H1 (cell line): ENCODE results near the gene TOMM34. TPM values are rescaled to one million over a fixed set of nuclear protein-coding genes. Genes with fewer than 3 reads are reported as not detected.

Experiments used
- CTCF ChIA-PET: fragments of 300-600 bp; sonication (Branson Sonifier 250); formaldehyde crosslinking; loops from one replicate; lab custom pipeline; 2021; ENCODE audit not compliant: partially characterized antibody; lab: Charles Lee
- POLR2A ChIA-PET: fragments of 300-600 bp; sonication (Branson Sonifier 250); formaldehyde crosslinking; loops from one replicate; lab custom pipeline; 2021; ENCODE audit warnings: inconsistent platforms; ENCODE audit not compliant: partially characterized antibody; lab: Charles Lee
- DNase-seq, 2 experiments: peaks; one replicate each; pipeline versions ENCODE4 v3.0.0 to v3.0.0-alpha.2; 2010 to 2022; ENCODE audit warnings: low spot score in 2 of 2, low read depth in 1 of 2, mixed read lengths in 1 of 2
- FAIRE-seq: peaks from 2 replicates; lab custom pipeline; 2011; peaks lifted over from hg19 to GRCh38; lab: Jason Lieb, UNC
- H2AFZ ChIP-seq: 2 replicates; pipeline ENCODE4 v1.8.1; 2012; ENCODE audit warnings: low read length, inconsistent platforms
- H2AK5ac ChIP-seq: 2 replicates; pipeline ENCODE4 v1.6.1; 2013; ENCODE audit warnings: low read depth, low read length
- H2BK120ac ChIP-seq: replicated peaks from 2 replicates; pipeline ENCODE3; 2013; ENCODE audit warnings: low read depth, low read length, inconsistent platforms
- H2BK12ac ChIP-seq: 2 replicates; pipeline ENCODE4 v1.6.1; 2013; ENCODE audit warnings: low read depth, low read length
- H2BK15ac ChIP-seq: 2 replicates; pipeline ENCODE4 v1.6.1; 2013; ENCODE audit warnings: low read length
- H2BK20ac ChIP-seq: 2 replicates; pipeline ENCODE4 v1.6.1; 2013; ENCODE audit warnings: low read length
- H2BK5ac ChIP-seq: 2 replicates; pipeline ENCODE4 v1.6.1; 2013; ENCODE audit warnings: low read depth, low read length
- H3K14ac ChIP-seq: 2 replicates; pipeline ENCODE4 v1.6.1; 2013; ENCODE audit warnings: inconsistent platforms; ENCODE audit not compliant: insufficient read length
- H3K18ac ChIP-seq: 2 replicates; pipeline ENCODE4 v1.6.1; 2013; ENCODE audit warnings: low read length; ENCODE audit errors: extremely low read depth
- H3K23ac ChIP-seq: 2 replicates; pipeline ENCODE4 v1.6.1; 2013; ENCODE audit warnings: inconsistent platforms; ENCODE audit not compliant: insufficient read length
- H3K23me2 ChIP-seq: 2 replicates; pipeline ENCODE4 v1.6.1; 2013; ENCODE audit warnings: low read depth, low read length
- H3K27ac ChIP-seq: 2 replicates; pipeline ENCODE4 v1.6.1; 2011; ENCODE audit warnings: low read depth, low read length, inconsistent platforms
- H3K27me3 ChIP-seq, 4 experiments: replicated peaks in 1 of 4; 1 replicate in 1 of 4; 2 replicates in 3 of 4; pipeline versions ENCODE4 v1.6.1 to v1.8.1; 2011 to 2013; ENCODE audit warnings: low read length in 3 of 4, mild to moderate bottlenecking in 3 of 4, inconsistent platforms in 2 of 4, mixed read lengths in 2 of 4, moderate library complexity in 1 of 4; ENCODE audit not compliant: control insufficient read depth in 3 of 4, insufficient read depth in 3 of 4; ENCODE audit errors: extremely low read depth in 1 of 4
- H3K36me3 ChIP-seq, 4 experiments: 2 replicates each; pipeline versions ENCODE4 v1.6.1 to v1.8.1; 2011 to 2013; ENCODE audit warnings: mild to moderate bottlenecking in 4 of 4, low read length in 3 of 4, moderate library complexity in 2 of 4, control low read depth in 1 of 4, inconsistent platforms in 1 of 4; ENCODE audit not compliant: insufficient read depth in 4 of 4, control insufficient read depth in 2 of 4
- H3K4ac ChIP-seq: replicated peaks from 2 replicates; pipeline ENCODE3; 2013; ENCODE audit warnings: low read length, low read depth, mixed read lengths, inconsistent platforms; ENCODE audit not compliant: insufficient read length
- H3K4me1 ChIP-seq, 4 experiments: replicated peaks in 1 of 4; 1 replicate in 1 of 4; 2 replicates in 3 of 4; pipeline versions ENCODE4 v1.6.1 to v1.8.1; 2011 to 2013; ENCODE audit warnings: low read length in 3 of 4, inconsistent platforms in 2 of 4, mixed read lengths in 1 of 4; ENCODE audit not compliant: insufficient read depth in 4 of 4, control insufficient read depth in 3 of 4
- H3K4me2 ChIP-seq, 2 experiments: 2 replicates each; pipeline versions ENCODE4 v1.6.1 to v1.8.1; 2011 to 2013; ENCODE audit warnings: low read depth in 2 of 2, low read length in 2 of 2, control low read depth in 1 of 2, inconsistent platforms in 1 of 2, mild to moderate bottlenecking in 1 of 2; ENCODE audit not compliant: insufficient read depth in 1 of 2
- H3K4me3 ChIP-seq, 4 experiments: fragments of 200-600, 300-600 bp in 1 of 4; sonication (generic), shearing (Covaris generic), sonication (Bioruptor Twin) in 1 of 4; 2 replicates each; pipeline versions ENCODE4 v1.5.1 to v1.8.1; 2011 to 2016; ENCODE audit warnings: low read length in 4 of 4, low read depth in 3 of 4, control low read depth in 2 of 4, inconsistent platforms in 2 of 4, mild to moderate bottlenecking in 2 of 4, mixed read lengths in 1 of 4, moderate library complexity in 1 of 4; ENCODE audit not compliant: insufficient read depth in 2 of 4; ENCODE audit errors: extremely low read depth in 1 of 4
- H3K56ac ChIP-seq: replicated peaks from 2 replicates; pipeline ENCODE3; 2013; ENCODE audit warnings: low read depth, mild to moderate bottlenecking, mixed read lengths, low read length, inconsistent platforms; ENCODE audit not compliant: insufficient read length
- H3K79me1 ChIP-seq: 2 replicates; pipeline ENCODE4 v1.6.1; 2013; ENCODE audit warnings: low read depth, low read length, control low read depth
- H3K79me2 ChIP-seq, 2 experiments: 2 replicates each; pipeline versions ENCODE4 v1.6.1 to v1.8.1; 2012 to 2013; ENCODE audit warnings: low read length in 2 of 2, mild to moderate bottlenecking in 2 of 2, inconsistent platforms in 1 of 2; ENCODE audit not compliant: insufficient read depth in 2 of 2, control insufficient read depth in 1 of 2
- H3K9ac ChIP-seq, 4 experiments: replicated peaks in 1 of 4; 1 replicate in 1 of 4; 2 replicates in 3 of 4; pipeline versions ENCODE4 v1.6.1 to v1.8.1; 2011 to 2013; ENCODE audit warnings: low read depth in 3 of 4, low read length in 3 of 4, control low read depth in 2 of 4, mild to moderate bottlenecking in 2 of 4, moderate library complexity in 2 of 4, inconsistent platforms in 1 of 4; ENCODE audit errors: extremely low read depth in 1 of 4
- H3K9me3 ChIP-seq, 2 experiments: 2 replicates each; pipeline versions ENCODE4 v1.6.1 to v1.8.1; 2012 to 2013; ENCODE audit warnings: mild to moderate bottlenecking in 2 of 2, moderate library complexity in 2 of 2, control low read depth in 1 of 2, inconsistent platforms in 1 of 2, low read depth in 1 of 2, low read length in 1 of 2, mixed read lengths in 1 of 2; ENCODE audit not compliant: insufficient read depth in 2 of 2
- H4K20me1 ChIP-seq, 2 experiments: replicated peaks in 1 of 2; 2 replicates each; pipeline versions ENCODE3 to v1.8.1; 2011 to 2013; ENCODE audit warnings: inconsistent platforms in 2 of 2, low read length in 2 of 2, mild to moderate bottlenecking in 1 of 2; ENCODE audit not compliant: insufficient read depth in 2 of 2, control insufficient read depth in 1 of 2
- H4K5ac ChIP-seq: 2 replicates; pipeline ENCODE4 v1.6.1; 2013; ENCODE audit warnings: low read length, low read depth, mixed read lengths, inconsistent platforms; ENCODE audit not compliant: insufficient read length
- H4K8ac ChIP-seq: 2 replicates; pipeline ENCODE4 v1.8.0; 2013; ENCODE audit warnings: mild to moderate bottlenecking, moderate library complexity, low read length, inconsistent platforms; ENCODE audit not compliant: insufficient read depth; ENCODE audit errors: extremely low read depth
- H4K91ac ChIP-seq: replicated peaks from 2 replicates; pipeline ENCODE3; 2013; ENCODE audit warnings: low read length, mixed read lengths, inconsistent platforms; ENCODE audit not compliant: insufficient read length
- BACH1 ChIP-seq: IDR thresholded peaks from 2 replicates; pipeline ENCODE4 v1.6.1; 2012; ENCODE audit warnings: low read length, improper control_type of control experiment
- BCL11A ChIP-seq, 2 experiments: IDR thresholded peaks; one replicate each; pipeline ENCODE4 v1.6.1; 2011; ENCODE audit warnings: low read depth in 2 of 2, low read length in 2 of 2, mild to moderate bottlenecking in 2 of 2
- CBX8 ChIP-seq: fragments of 300-800, 300-1000 bp; sonication (generic); IDR thresholded peaks from 2 replicates; pipeline ENCODE4 v1.7.1; 2016; ENCODE audit warnings: low read depth, low read length, borderline replicate concordance
- FOSL1 ChIP-seq: IDR thresholded peaks from 2 replicates; pipeline ENCODE4 v1.6.1; 2011; ENCODE audit warnings: mild to moderate bottlenecking, low read depth, low read length, moderate library complexity; ENCODE audit not compliant: insufficient read depth
- GABPA ChIP-seq: IDR thresholded peaks from 2 replicates; pipeline ENCODE4 v1.6.1; 2011; ENCODE audit warnings: mild to moderate bottlenecking, low read length, moderate library complexity, borderline replicate concordance; ENCODE audit not compliant: insufficient read depth
- HDAC2 ChIP-seq, 2 experiments: fragments of 300-600 bp in 1 of 2; sonication (generic) in 1 of 2; IDR thresholded peaks; 2 replicates each; pipeline ENCODE4 v1.6.1; 2011 to 2012; ENCODE audit warnings: low read depth in 2 of 2, low read length in 2 of 2, mild to moderate bottlenecking in 2 of 2, moderate library complexity in 2 of 2, borderline replicate concordance in 1 of 2, inconsistent platforms in 1 of 2
- MAFK ChIP-seq: IDR thresholded peaks from 2 replicates; pipeline ENCODE4 v1.6.1; 2012; ENCODE audit warnings: low read depth, mild to moderate bottlenecking, improper control_type of control experiment, low read length
- RAD21 ChIP-seq, 2 experiments: IDR thresholded peaks in 1 of 2; conservative IDR thresholded peaks in 1 of 2; 2 replicates each; pipeline ENCODE4 v1.6.1; 2011; ENCODE audit warnings: low read depth in 2 of 2, low read length in 2 of 2, improper control_type of control experiment in 1 of 2, inconsistent platforms in 1 of 2, mild to moderate bottlenecking in 1 of 2, moderate library complexity in 1 of 2
- RBBP5 ChIP-seq: IDR thresholded peaks from 2 replicates; pipeline ENCODE4 v1.7.1; 2012; ENCODE audit warnings: low read depth, mild to moderate bottlenecking, inconsistent platforms, low read length, moderate library complexity, borderline replicate concordance
- SP1 ChIP-seq: IDR thresholded peaks from 2 replicates; pipeline ENCODE4 v1.6.1; 2011; ENCODE audit warnings: low read depth, low read length
- SP2 ChIP-seq: IDR thresholded peaks from 2 replicates; pipeline ENCODE4 v1.6.1; 2012; ENCODE audit warnings: mild to moderate bottlenecking, low read length, inconsistent platforms
- USF2 ChIP-seq: IDR thresholded peaks from 2 replicates; pipeline ENCODE4 v1.6.1; 2011; ENCODE audit warnings: low read length, improper control_type of control experiment
- WGBS, 2 experiments: shearing (Covaris generic) in 1 of 2; methylation state at CpG; one replicate each; pipeline versions ENCODE4 v1.1.6 to v1.1.7; 2013 to 2015; ENCODE audit warnings: low lambda C conversion rate in 2 of 2, mixed read lengths in 2 of 2, inconsistent platforms in 1 of 2, low coverage in 1 of 2, missing lambda C conversion rate in 1 of 2; ENCODE audit not compliant: insufficient replicate concordance in 2 of 2, insufficient coverage in 1 of 2, insufficient read length in 1 of 2; ENCODE audit errors: extremely low coverage in 1 of 2, missing lambda C conversion rate in 1 of 2; 5-methylcytosine and 5-hydroxymethylcytosine counted together
- polyA plus RNA-seq, 7 experiments: library from polyadenylated mRNA; depleted of rRNA in 3 of 7; stranded (reverse) in 5 of 7; unstranded in 2 of 7; fragments of >200 nt in 5 of 7; fragments of 200-250 nt in 2 of 7; gene quantifications; 1 replicate in 5 of 7; 2 replicates in 1 of 7; 4 replicates in 1 of 7; pipeline versions ENCODE4 v1.2.1 to v1.2.3, GENCODE V29; 2011 to 2013; ENCODE audit warnings: missing spikeins in 2 of 7, mixed read lengths in 2 of 7
- total RNA-seq: library from RNA; stranded (reverse); fragmentation: NEBNext Ultra II Directional; extraction: Animal tissue kit (Norgen Biotek cat#: 25700); gene quantifications from 2 replicates; pipeline ENCODE4 v1.2.1, GENCODE V29; 2021

TOMM34 gene
- total and polyA plus RNA-seq, 2 of the 8 experiments (the other 6 are each of a cell fraction or from before 2014, with no cell fraction given) = 32.1 to 35.1 TPM

GRCh38 chr20:44918761-44919160 lies 41.4 kb downstream of the TOMM34 start:
- FAIRE-seq (no peak), DNase-seq (no peak)
- H2AK5ac ChIP-seq = no peak overlapping the region
- H3K56ac ChIP-seq = no peak overlapping the region
- no peak overlapping the region for H2BK5ac ChIP-seq
- CTCF ChIA-PET = interaction anchor here (0.8 to 1.2 kb wide), 3 partner anchors 23 to 45 kb away, joined by 3 read pairs; no protein-coding TSS in a partner anchor
- no peak overlapping the region for H3K27ac ChIP-seq
- no peak overlapping the region for H4K5ac ChIP-seq
- H4K8ac ChIP-seq = no peak overlapping the region
- no peak overlapping the region for H2BK120ac ChIP-seq
- WGBS, 2 experiments = 96% methylated on average over 10 of the region's 10 CpGs; no CpG with 5 or more reads in 1 of the 2 experiments
- no peaks in the 10 kb centered on the region for H3K27me3 ChIP-seq
- no peak overlapping the region for H2BK12ac ChIP-seq
- H3K4me2 ChIP-seq = no peak overlapping the region
- H2BK20ac ChIP-seq = no peak overlapping the region
- H3K4ac ChIP-seq = no peak overlapping the region
- H4K20me1 ChIP-seq = peaks cover 0 to 2% of the 10 kb centered on the region in 2 experiments
- no peaks in the 10 kb centered on the region for H3K9me3 ChIP-seq
- H3K79me2 ChIP-seq = 0 out of 4 replicates have a peak, but pooled peaks cover 0 to 2% of the 10 kb centered on the region in 2 experiments
- no peaks in the 10 kb centered on the region; a peak in 1 of 7 replicates for H3K4me1 ChIP-seq
- H3K23me2 ChIP-seq = no peaks in the 10 kb centered on the region
- H3K79me1 ChIP-seq = peaks cover 2% of the 10 kb centered on the region; the same call in 1 of the 2 replicates
- H3K9ac ChIP-seq = no peak overlapping the region
- no peak overlapping the region for H3K18ac ChIP-seq
- no peak overlapping the region for H2AFZ ChIP-seq
- H4K91ac ChIP-seq = no peak overlapping the region
- no peak overlapping the region for H3K23ac ChIP-seq
- no peak for TF ChIP-seq CBX8
- TF ChIP-seq USF2 = no peak
- TF ChIP-seq BACH1 = no peak
- no peak for TF ChIP-seq MAFK
- TF ChIP-seq RAD21 (IDR thresholded peaks at IDR 0.05 in 1 of 2, conservative IDR thresholded peaks at IDR 0.05 in 1 of 2; ENCODE audit: low read depth in 2 of 2, low read length in 2 of 2) = no peak
- TF ChIP-seq HDAC2 (IDR thresholded peaks at IDR 0.05; ENCODE audit: borderline replicate concordance in 1 of 2, low read depth in 2 of 2, low read length in 2 of 2) = no peak
- TF ChIP-seq BCL11A (IDR thresholded peaks at IDR 0.05; ENCODE audit: low read depth in 2 of 2, low read length in 2 of 2) = no peak
- no peak for TF ChIP-seq FOSL1
- TF ChIP-seq RBBP5 = no peak
- TF ChIP-seq GABPA = no peak
- TF ChIP-seq SP2 = no peak
- TF ChIP-seq SP1 = no peak
- H2BK15ac ChIP-seq = no peak overlapping the region
- no peak overlapping the region for H3K14ac ChIP-seq
- H3K36me3 ChIP-seq = peaks cover 5 to 67% (median 34%) of the 10 kb centered on the region in 4 experiments
- no peak overlapping the region for H3K4me3 ChIP-seq
- POLR2A ChIA-PET = interaction anchor here (1.0 to 2.4 kb wide), 5 partner anchors 8 to 34 kb away, joined by 3 to 13 read pairs (median 3); partner anchors contain the start of gene PABPC1L
